ENCODE measurements around the gene PATJ.

DNA sequence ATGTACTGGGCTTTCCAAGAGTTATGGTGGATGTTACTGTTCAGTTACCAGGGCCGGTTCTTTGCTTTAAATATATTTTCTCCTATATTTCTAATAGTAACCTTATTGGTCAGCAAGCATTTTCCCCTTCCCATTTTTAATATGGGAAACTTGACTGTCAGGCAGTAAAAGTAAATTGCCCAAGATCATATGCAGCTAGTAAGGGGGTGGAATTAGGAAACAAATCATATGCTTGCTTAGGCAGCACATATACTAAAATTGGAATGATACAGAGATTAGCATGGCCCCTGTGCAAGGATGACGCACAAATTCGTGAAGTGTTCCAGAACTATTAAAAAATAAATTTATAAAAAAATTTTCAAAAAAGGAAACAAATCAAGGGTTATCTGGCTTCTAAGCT, 73.9 kb downstream of the PATJ start:
- TF ChIP-seq, protein P1, sequence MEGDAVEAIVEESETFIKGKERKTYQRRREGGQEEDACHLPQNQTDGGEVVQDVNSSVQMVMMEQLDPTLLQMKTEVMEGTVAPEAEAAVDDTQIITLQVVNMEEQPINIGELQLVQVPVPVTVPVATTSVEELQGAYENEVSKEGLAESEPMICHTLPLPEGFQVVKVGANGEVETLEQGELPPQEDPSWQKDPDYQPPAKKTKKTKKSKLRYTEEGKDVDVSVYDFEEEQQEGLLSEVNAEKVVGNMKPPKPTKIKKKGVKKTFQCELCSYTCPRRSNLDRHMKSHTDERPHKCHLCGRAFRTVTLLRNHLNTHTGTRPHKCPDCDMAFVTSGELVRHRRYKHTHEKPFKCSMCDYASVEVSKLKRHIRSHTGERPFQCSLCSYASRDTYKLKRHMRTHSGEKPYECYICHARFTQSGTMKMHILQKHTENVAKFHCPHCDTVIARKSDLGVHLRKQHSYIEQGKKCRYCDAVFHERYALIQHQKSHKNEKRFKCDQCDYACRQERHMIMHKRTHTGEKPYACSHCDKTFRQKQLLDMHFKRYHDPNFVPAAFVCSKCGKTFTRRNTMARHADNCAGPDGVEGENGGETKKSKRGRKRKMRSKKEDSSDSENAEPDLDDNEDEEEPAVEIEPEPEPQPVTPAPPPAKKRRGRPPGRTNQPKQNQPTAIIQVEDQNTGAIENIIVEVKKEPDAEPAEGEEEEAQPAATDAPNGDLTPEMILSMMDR (conservative IDR thresholded peaks at IDR 0.05; ENCODE audit: low read length) = no peak
- no peak for TF ChIP-seq EZH2phosphoT487 (IDR thresholded peaks at IDR 0.05; ENCODE audit: borderline replicate concordance)

Measured in Loucy (cell line).